Peyer's patch (tissue), 4 donors: Measurements from ENCODE around the gene GPR37L1. TPM values are rescaled to one million over a fixed set of nuclear protein-coding genes. Genes with fewer than 3 reads are reported as not detected.

ENCODE experiments used
- DNase-seq, 3 donors: peaks; one replicate each; pipeline ENCODE4 v3.0.0-alpha.2; 2017 to 2019
- H3K27ac ChIP-seq, 4 donors: fragments of 200-600 bp; sonication (generic); one replicate each; pipeline ENCODE4 v1.5.1; 2016 to 2019
- H3K27me3 ChIP-seq, 2 donors: fragments of 200-600 bp; sonication (generic); one replicate each; pipeline ENCODE4 v1.5.1; 2019
- H3K36me3 ChIP-seq, 3 donors: fragments of 200-600 bp; sonication (generic); one replicate each; pipeline ENCODE4 v1.5.1; 2016 to 2019
- H3K4me1 ChIP-seq, 4 donors: fragments of 200-600 bp; sonication (generic); one replicate each; pipeline ENCODE4 v1.5.1; 2016 to 2019
- H3K4me3 ChIP-seq, 4 donors: fragments of 200-600 bp; sonication (generic); 1 replicate in 3 of 4; 2 replicates in 1 of 4; pipeline ENCODE4 v1.5.1; 2016 to 2019; ENCODE audit warnings: mild to moderate bottlenecking in 1 of 4
- H3K9me3 ChIP-seq, 4 donors: fragments of 200-600 bp; sonication (generic); one replicate each; pipeline ENCODE4 v1.5.1; 2016 to 2019; ENCODE audit warnings: mild to moderate bottlenecking in 1 of 4
- POLR2A ChIP-seq, 2 donors: fragments of 450-650 bp; IDR thresholded peaks; one replicate each; pipeline ENCODE4 v1.5.1; 2017; ENCODE audit warnings: antibody characterized with exemption in 2 of 2, mild to moderate bottlenecking in 2 of 2, moderate library complexity in 2 of 2
- total RNA-seq, 4 donors: library from RNA; depleted of rRNA; stranded (reverse); fragments of >200 nt; gene quantifications; one replicate each; pipeline ENCODE4 v1.1.0, GENCODE V29; 2016
- TF ChIP-seq, protein P1 (sequence below), 6 experiments: fragments of 450-650 bp in 4 of 6; fragments of 200-600 bp in 2 of 6; sonication (generic) in 1 of 6; IDR thresholded peaks; one replicate each; pipeline ENCODE4 v1.5.1; 2017 to 2019; ENCODE audit warnings: antibody characterized with exemption in 6 of 6, mild to moderate bottlenecking in 3 of 6, moderate library complexity in 1 of 6

GPR37L1 gene
- total RNA-seq, 4 donors from 2014 or later: 0.18 to 0.95 (median 0.27) TPM; not detected in 1

DNA sequence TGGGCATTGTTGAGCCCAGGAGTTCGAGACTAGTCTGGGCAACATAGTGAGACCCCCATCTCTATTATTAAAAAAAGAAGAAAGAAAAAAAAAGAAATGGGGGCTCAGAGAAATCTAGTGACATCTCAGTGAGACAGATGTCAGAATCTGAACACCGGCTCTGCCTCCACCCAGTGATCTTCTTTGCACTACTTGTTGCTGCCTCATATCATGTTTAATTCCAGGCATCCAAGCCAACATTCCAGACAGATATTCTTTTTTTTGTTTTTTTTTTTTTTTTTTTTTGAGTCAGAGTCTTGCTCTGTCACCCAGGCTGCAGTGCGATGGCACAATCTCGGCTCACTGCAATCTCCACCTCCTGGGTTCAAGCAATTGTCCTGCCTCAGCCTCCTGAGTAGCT lies 26.8 kb downstream of the GPR37L1 start:
- peaks cover 0 to 5% (median 2%) of the 10 kb centered on the region in 4 donors for H3K4me1 ChIP-seq
- no peak overlapping the region for H3K27ac ChIP-seq
- no peaks in the 10 kb centered on the region for H3K27me3 ChIP-seq
- no peak for TF ChIP-seq POLR2A (IDR thresholded peaks at IDR 0.05)
- TF ChIP-seq, protein P1, sequence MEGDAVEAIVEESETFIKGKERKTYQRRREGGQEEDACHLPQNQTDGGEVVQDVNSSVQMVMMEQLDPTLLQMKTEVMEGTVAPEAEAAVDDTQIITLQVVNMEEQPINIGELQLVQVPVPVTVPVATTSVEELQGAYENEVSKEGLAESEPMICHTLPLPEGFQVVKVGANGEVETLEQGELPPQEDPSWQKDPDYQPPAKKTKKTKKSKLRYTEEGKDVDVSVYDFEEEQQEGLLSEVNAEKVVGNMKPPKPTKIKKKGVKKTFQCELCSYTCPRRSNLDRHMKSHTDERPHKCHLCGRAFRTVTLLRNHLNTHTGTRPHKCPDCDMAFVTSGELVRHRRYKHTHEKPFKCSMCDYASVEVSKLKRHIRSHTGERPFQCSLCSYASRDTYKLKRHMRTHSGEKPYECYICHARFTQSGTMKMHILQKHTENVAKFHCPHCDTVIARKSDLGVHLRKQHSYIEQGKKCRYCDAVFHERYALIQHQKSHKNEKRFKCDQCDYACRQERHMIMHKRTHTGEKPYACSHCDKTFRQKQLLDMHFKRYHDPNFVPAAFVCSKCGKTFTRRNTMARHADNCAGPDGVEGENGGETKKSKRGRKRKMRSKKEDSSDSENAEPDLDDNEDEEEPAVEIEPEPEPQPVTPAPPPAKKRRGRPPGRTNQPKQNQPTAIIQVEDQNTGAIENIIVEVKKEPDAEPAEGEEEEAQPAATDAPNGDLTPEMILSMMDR (IDR thresholded peaks at IDR 0.05): no peak
- no peaks in the 10 kb centered on the region for H3K36me3 ChIP-seq
- H3K4me3 ChIP-seq: no peak overlapping the region
- H3K9me3 ChIP-seq: no peaks in the 10 kb centered on the region
- DNase-seq: no peak

DNA sequence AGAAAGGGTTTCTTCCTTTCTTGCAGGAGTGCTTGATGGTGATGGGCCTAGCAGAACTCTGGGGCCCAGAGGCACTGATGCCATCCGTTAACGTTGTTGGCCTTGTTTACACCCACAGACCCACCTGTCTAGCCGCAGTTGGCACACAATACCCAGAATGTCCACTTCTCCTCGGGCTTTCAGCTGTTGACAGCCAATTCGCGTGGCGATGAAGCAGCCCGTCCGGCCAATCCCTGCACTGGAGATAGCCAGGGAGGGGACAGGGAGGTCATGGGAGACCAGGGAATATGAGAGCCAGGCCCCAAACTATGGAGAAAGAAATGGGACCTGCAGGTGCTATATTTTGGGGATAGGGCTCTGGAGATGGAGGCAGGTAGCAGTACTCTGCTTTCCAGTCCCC lies 27.5 kb downstream of the GPR37L1 start:
- no peak for TF ChIP-seq POLR2A (IDR thresholded peaks at IDR 0.05)
- TF ChIP-seq, protein P1 (IDR thresholded peaks at IDR 0.05): no peak
- Histone ChIP-seq H3K4me1 (peaks cover 0 to 4% (median 2%) of the 10 kb centered on the region in 4 donors), H3K36me3 (no peaks in the 10 kb centered on the region), H3K4me3 (no peak overlapping the region), H3K27me3 (no peaks in the 10 kb centered on the region), H3K27ac (no peak overlapping the region), H3K9me3 (no peaks in the 10 kb centered on the region)
- no peak for DNase-seq

DNA sequence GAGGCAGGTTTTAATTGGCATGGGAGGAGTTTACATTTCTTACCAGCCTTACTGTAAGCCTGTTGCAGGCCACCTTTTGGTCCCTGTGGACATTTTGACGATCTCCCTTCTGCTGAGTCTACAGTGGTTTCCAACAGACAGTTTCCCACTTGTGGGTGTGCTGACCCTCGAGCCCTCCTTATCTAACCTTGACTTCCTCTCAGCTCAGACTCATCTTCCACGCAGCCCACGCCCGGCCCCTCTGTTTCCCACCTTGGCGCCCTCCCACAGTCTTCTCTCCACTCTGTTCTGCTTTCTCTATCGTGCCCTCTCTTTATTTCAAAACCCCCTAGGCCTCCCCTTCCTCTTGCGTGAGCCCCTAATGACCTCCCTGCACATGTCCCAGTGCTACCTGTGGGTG lies 27.9 kb downstream of the GPR37L1 start:
- no peak for DNase-seq
- TF ChIP-seq POLR2A (IDR thresholded peaks at IDR 0.05): no peak
- TF ChIP-seq, protein P1 (IDR thresholded peaks at IDR 0.05): no peak
- no peaks in the 10 kb centered on the region for H3K36me3 ChIP-seq
- H3K27ac ChIP-seq: no peak overlapping the region
- H3K4me3 ChIP-seq: no peak overlapping the region
- H3K27me3 ChIP-seq: no peaks in the 10 kb centered on the region
- no peaks in the 10 kb centered on the region for H3K4me1 ChIP-seq
- H3K9me3 ChIP-seq: no peaks in the 10 kb centered on the region

DNA sequence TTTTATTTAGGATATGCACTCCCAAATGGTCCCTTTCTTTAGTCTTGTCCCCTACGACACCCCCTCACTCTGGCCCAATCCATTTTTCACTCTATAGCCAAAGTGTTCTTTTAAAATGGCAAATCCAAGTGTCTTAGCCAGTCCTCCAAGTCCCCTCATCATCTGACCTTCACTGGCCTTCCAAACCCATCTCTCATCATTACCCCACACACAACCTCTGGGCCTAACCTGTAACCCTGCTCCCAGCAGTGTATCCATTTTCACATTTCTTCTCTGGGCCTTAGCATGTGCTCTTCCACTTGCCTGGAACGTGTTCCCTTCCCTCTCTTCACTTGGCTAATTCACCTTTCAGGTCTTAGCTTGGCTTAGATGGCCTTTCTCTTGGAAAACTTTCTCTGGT lies 28.3 kb downstream of the GPR37L1 start:
- H3K4me1 ChIP-seq: no peaks in the 10 kb centered on the region
- H3K27ac ChIP-seq: no peak overlapping the region
- H3K9me3 ChIP-seq: no peaks in the 10 kb centered on the region
- no peaks in the 10 kb centered on the region for H3K27me3 ChIP-seq
- DNase-seq: no peak
- no peak overlapping the region for H3K4me3 ChIP-seq
- H3K36me3 ChIP-seq: no peaks in the 10 kb centered on the region
- TF ChIP-seq, protein P1 (IDR thresholded peaks at IDR 0.05): no peak
- no peak for TF ChIP-seq POLR2A (IDR thresholded peaks at IDR 0.05)

DNA sequence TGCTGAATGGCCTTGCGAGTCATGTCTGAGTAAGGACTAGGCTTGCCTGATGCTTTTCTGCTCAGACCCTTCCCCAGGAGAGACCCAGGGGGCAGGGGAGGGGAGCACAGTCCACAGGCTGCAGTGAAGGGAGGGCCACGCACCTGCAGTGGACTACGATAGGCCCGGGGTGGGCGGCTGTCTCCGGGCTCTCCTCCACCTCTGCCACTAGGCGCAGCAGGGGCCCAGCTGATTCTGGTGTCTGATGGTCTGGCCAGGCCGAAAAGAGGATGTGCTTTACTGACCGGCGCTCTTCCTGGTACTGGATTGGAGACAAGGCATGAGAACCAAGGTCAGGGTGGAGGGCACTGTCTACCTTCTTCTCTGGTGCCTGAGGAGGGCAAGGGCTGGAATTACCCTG lies 29.7 kb downstream of the GPR37L1 start:
- TF ChIP-seq POLR2A (IDR thresholded peaks at IDR 0.05): no peak
- TF ChIP-seq, protein P1 (IDR thresholded peaks at IDR 0.05): no peak
- no peak for DNase-seq
- no peak overlapping the region for H3K27ac ChIP-seq
- no peaks in the 10 kb centered on the region for H3K27me3 ChIP-seq
- no peaks in the 10 kb centered on the region for H3K9me3 ChIP-seq
- no peak overlapping the region for H3K4me3 ChIP-seq
- no peaks in the 10 kb centered on the region for H3K36me3 ChIP-seq
- H3K4me1 ChIP-seq: peaks cover 0 to 2% (median 0%) of the 10 kb centered on the region in 4 donors

DNA sequence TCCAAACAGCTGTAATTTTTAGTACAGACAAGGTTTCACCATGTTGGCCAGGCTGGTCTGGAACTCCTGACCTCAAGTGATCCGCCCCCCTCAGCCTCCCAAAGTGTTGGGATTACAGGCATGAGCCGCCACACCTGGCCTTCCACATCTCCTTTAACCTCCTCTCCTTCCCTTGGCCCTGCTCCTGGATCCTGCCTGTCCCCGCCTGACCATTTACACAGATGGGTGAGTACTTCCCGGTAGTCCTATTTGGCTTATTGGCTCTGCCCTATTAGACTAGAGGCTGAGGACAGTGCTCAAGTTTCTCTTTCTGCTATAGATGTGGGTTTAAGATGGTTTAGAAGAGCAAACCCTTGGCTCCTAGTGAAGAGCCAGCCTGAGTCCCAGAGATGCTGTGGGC lies 30.6 kb downstream of the GPR37L1 start:
- H3K4me1 ChIP-seq: peaks cover 0 to 10% (median 2%) of the 10 kb centered on the region in 4 donors
- H3K27ac ChIP-seq: no peak overlapping the region
- TF ChIP-seq, protein P1 (IDR thresholded peaks at IDR 0.05): no peak
- TF ChIP-seq POLR2A (IDR thresholded peaks at IDR 0.05): no peak
- H3K27me3 ChIP-seq: no peaks in the 10 kb centered on the region
- H3K36me3 ChIP-seq: no peaks in the 10 kb centered on the region
- H3K4me3 ChIP-seq: no peak overlapping the region
- DNase-seq: no peak
- no peaks in the 10 kb centered on the region for H3K9me3 ChIP-seq
